ENCODE results near the gene DEPDC1. TPM values are rescaled to one million over a fixed set of nuclear protein-coding genes. Genes with fewer than 3 reads are reported as not detected.

Gene DEPDC1
- 0.23 and 5.0 TPM in 2 replicates for total RNA-seq (ENCODE audit: low replicate concordance)

GRCh38 chr1:68496680-68497357 lies at the start of gene DEPDC1:
TSS of gene DEPDC1 (minus strand) at chr1:68497082. CDS start at chr1:68496999, 83 bp downstream.

GRCh38 chr1:68449901-68450300 lies 47.0 kb downstream of the DEPDC1 start, which contains the start of gene RPE65:
TSS of gene RPE65 (minus strand) at chr1:68449954. CDS start at chr1:68449905, 49 bp downstream.

Other genes with a start within 250 kb of the DEPDC1 start
- not detected in 2 replicates for gene RPE65, start 47.1 kb downstream of the DEPDC1 start, total RNA-seq (ENCODE audit: low replicate concordance)